HL-60 (cell line): ENCODE results near the gene CSAD.

Source experiments
- DNase-seq, 2 experiments: peaks; one replicate each; pipeline ENCODE4 v3.0.0-alpha.2; 2010 to 2020; ENCODE audit warnings: low read depth in 1 of 2, low spot score in 1 of 2
- H3K27ac ChIP-seq: fragments of 250-450 bp; sonication (Bioruptor Pico); replicated peaks from 2 replicates; pipeline ENCODE4 v1.5.1; 2020; ENCODE audit warnings: mild to moderate bottlenecking, moderate library complexity
- H3K27me3 ChIP-seq: fragments of 250-450 bp; sonication (Bioruptor Pico); 2 replicates; pipeline ENCODE4 v1.5.1; 2021; ENCODE audit warnings: mild to moderate bottlenecking, moderate library complexity; ENCODE audit not compliant: insufficient read depth, poor library complexity, severe bottlenecking
- H3K4me3 ChIP-seq: replicated peaks from 2 replicates; pipeline ENCODE4 v1.5.1; 2011; ENCODE audit warnings: mild to moderate bottlenecking, control low read depth, low read length; ENCODE audit not compliant: insufficient read depth
- CTCF ChIP-seq: IDR thresholded peaks from one replicate; pipeline ENCODE4 v1.5.1; 2011; ENCODE audit warnings: low read length, control low read depth, inconsistent platforms; ENCODE audit not compliant: insufficient read depth
- GABPA ChIP-seq: IDR thresholded peaks from 2 replicates; pipeline ENCODE4 v1.6.1; 2012; ENCODE audit warnings: low read depth
- POLR2AphosphoS5 ChIP-seq: IDR thresholded peaks from 2 replicates; pipeline ENCODE4 v1.6.1; 2012; ENCODE audit warnings: low read depth
- SPI1 ChIP-seq: IDR thresholded peaks from 2 replicates; pipeline ENCODE4 v1.6.1; 2012; ENCODE audit warnings: low read depth, mild to moderate bottlenecking, borderline replicate concordance
- TF ChIP-seq, protein P1 (sequence below): IDR thresholded peaks from 2 replicates; pipeline ENCODE4 v1.6.1; 2012; ENCODE audit warnings: low read depth; ENCODE audit not compliant: insufficient replicate concordance

The CSAD gene

DNA sequence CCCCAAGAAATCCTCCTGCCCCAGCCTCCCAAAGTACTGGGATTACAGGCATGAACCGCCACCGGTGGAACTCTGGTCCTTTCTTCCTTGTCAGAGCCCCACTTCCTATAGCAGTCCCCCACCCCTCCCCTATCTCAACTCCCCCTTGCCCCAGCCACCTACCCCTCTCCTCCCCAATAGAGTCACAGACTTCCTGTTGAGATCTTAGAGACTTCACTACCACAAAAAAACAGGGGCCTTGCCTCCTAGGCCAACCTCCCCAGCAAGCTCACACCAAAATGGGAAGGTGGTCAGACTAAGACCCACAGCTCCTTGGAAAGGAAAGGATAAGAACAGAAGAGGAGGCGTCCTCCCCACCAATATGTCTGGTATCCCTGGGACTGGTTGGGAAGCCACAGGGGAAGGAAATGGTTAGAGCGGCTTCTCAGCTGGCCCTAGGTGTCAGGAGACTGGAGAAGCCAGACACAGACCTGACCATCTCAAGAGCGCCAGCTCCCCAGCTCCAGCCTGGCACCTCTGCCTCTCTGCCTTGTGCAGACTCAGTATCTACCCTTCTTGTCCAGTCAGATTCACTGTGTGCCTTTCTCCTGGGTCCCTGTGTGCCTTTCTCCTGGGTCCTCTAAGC, 17.9 kb upstream of the CSAD start:
- no peak for TF ChIP-seq GABPA
- TF ChIP-seq POLR2AphosphoS5, result no peak
- no peak for TF ChIP-seq SPI1
- TF ChIP-seq, protein P1, sequence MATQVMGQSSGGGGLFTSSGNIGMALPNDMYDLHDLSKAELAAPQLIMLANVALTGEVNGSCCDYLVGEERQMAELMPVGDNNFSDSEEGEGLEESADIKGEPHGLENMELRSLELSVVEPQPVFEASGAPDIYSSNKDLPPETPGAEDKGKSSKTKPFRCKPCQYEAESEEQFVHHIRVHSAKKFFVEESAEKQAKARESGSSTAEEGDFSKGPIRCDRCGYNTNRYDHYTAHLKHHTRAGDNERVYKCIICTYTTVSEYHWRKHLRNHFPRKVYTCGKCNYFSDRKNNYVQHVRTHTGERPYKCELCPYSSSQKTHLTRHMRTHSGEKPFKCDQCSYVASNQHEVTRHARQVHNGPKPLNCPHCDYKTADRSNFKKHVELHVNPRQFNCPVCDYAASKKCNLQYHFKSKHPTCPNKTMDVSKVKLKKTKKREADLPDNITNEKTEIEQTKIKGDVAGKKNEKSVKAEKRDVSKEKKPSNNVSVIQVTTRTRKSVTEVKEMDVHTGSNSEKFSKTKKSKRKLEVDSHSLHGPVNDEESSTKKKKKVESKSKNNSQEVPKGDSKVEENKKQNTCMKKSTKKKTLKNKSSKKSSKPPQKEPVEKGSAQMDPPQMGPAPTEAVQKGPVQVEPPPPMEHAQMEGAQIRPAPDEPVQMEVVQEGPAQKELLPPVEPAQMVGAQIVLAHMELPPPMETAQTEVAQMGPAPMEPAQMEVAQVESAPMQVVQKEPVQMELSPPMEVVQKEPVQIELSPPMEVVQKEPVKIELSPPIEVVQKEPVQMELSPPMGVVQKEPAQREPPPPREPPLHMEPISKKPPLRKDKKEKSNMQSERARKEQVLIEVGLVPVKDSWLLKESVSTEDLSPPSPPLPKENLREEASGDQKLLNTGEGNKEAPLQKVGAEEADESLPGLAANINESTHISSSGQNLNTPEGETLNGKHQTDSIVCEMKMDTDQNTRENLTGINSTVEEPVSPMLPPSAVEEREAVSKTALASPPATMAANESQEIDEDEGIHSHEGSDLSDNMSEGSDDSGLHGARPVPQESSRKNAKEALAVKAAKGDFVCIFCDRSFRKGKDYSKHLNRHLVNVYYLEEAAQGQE, result no peak
- TF ChIP-seq CTCF, result no peak
- Histone ChIP-seq H3K27ac (no peak overlapping the region), H3K4me3 (no peak overlapping the region), H3K27me3 (no peaks in the 10 kb centered on the region)
- DNase-seq, result no peak

GRCh38 chr12:53197011-53197640, 16.4 kb upstream of the CSAD start:
- DNase-seq, result no peak
- Histone ChIP-seq H3K27ac (no peak overlapping the region), H3K27me3 (no peaks in the 10 kb centered on the region), H3K4me3 (no peak overlapping the region)
- TF ChIP-seq POLR2AphosphoS5 (no peak), CTCF (no peak), GABPA (no peak), SPI1 (no peak)
- TF ChIP-seq, protein P1, result no peak

DNA sequence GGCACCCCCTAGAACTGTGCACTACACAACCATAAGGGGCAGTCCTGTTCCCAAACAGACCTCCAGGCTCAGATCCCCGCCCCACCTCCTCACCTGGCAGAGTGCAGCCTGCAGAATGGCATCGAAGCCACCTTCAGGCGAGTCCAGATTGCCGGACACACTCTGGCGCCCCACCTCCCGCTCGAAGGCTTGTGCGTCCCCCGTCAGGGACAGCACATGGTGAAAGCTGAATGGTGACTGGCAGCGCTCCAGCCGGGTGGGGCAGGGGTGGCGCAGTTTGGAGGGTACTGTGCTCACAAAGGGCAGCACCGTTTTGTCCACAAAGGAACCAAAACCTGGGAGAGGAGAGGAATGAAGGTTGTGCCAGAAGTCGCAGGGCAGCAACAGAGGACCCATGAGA, 15.8 kb upstream of the CSAD start:
- no peak overlapping the region for H3K27ac ChIP-seq
- no peak for DNase-seq
- H3K4me3 ChIP-seq, result no peak overlapping the region
- TF ChIP-seq, protein P1, result no peak
- TF ChIP-seq SPI1, result no peak
- TF ChIP-seq GABPA, result no peak
- no peak for TF ChIP-seq POLR2AphosphoS5
- no peak for TF ChIP-seq CTCF
- no peaks in the 10 kb centered on the region for H3K27me3 ChIP-seq
